Endothelial cell of umbilical vein (primary cell): ENCODE data around the gene CACNA1F. TPM values are rescaled to one million over a fixed set of nuclear protein-coding genes. Genes with fewer than 3 reads are reported as not detected.

ENCODE experiments used
- BruUV-seq: library from RNA; stranded (reverse); fragments of 400-500 nt; replicated peaks from 2 replicates; lab custom pipeline; 2021; lab: Mats Ljungman, UMichigan
- CTCF ChIA-PET: fragments of 300-600, 350-600 bp; sonication (Branson Sonifier 250); formaldehyde crosslinking; loops from one replicate; lab custom pipeline; 2021; ENCODE audit warnings: antibody characterized with exemption, inconsistent platforms; lab: Charles Lee
- POLR2A ChIA-PET: fragments of 300-600, 350-600 bp; sonication (Branson Sonifier 250); formaldehyde crosslinking; loops from one replicate; lab custom pipeline; 2021; ENCODE audit warnings: antibody characterized with exemption, inconsistent platforms; lab: Charles Lee
- DNase-seq: peaks from one replicate; pipeline ENCODE4 v3.0.0-alpha.2; 2011; ENCODE audit warnings: low read depth, low spot score
- FAIRE-seq: peaks from 2 replicates; lab custom pipeline; 2011; peaks lifted over from hg19 to GRCh38; lab: Jason Lieb, UNC
- H2AFZ ChIP-seq: 2 replicates; pipeline ENCODE4 v1.6.0; 2012; ENCODE audit warnings: low read depth, low read length, control low read depth, inconsistent platforms
- H3K27ac ChIP-seq: 2 replicates; pipeline ENCODE4 v1.5.1; 2011; ENCODE audit warnings: low read depth, mild to moderate bottlenecking, control low read depth, low read length, moderate library complexity; ENCODE audit not compliant: insufficient read depth
- H3K27me3 ChIP-seq, 2 experiments: 2 replicates each; pipeline versions ENCODE4 v1.6.0 to v1.6.1; 2011; ENCODE audit warnings: low read length in 2 of 2, mixed read lengths in 1 of 2; ENCODE audit not compliant: control insufficient read depth in 2 of 2, insufficient read depth in 2 of 2
- H3K36me3 ChIP-seq, 2 experiments: 2 replicates in 1 of 2; 3 replicates in 1 of 2; pipeline ENCODE4 v1.5.1; 2011; ENCODE audit warnings: low read length in 2 of 2, mild to moderate bottlenecking in 1 of 2, moderate library complexity in 1 of 2; ENCODE audit not compliant: control insufficient read depth in 2 of 2, insufficient read depth in 2 of 2; ENCODE audit errors: extremely low read depth in 1 of 2
- H3K4me1 ChIP-seq: 3 replicates; pipeline ENCODE4 v1.5.1; 2011; ENCODE audit warnings: mild to moderate bottlenecking, low read length; ENCODE audit not compliant: control insufficient read depth, insufficient read depth; ENCODE audit errors: extremely low read depth
- H3K4me2 ChIP-seq: 2 replicates; pipeline ENCODE4 v1.6.1; 2011; ENCODE audit warnings: low read length, control low read depth, mixed read lengths; ENCODE audit not compliant: insufficient read depth
- H3K4me3 ChIP-seq, 3 experiments: fragments of 200-600 bp in 1 of 3; sonication (generic), shearing (Covaris generic) in 1 of 3; replicated peaks in 1 of 3; 2 replicates each; pipeline ENCODE4 v1.5.1; 2011 to 2016; ENCODE audit warnings: control low read depth in 3 of 3, low read length in 3 of 3, mild to moderate bottlenecking in 2 of 3, inconsistent platforms in 1 of 3, low read depth in 1 of 3, moderate library complexity in 1 of 3; ENCODE audit not compliant: insufficient read depth in 1 of 3
- H3K79me2 ChIP-seq: 2 replicates; pipeline ENCODE4 v1.6.0; 2012; ENCODE audit warnings: low read length, inconsistent platforms; ENCODE audit not compliant: control insufficient read depth, insufficient read depth
- H3K9ac ChIP-seq: replicated peaks from 2 replicates; pipeline ENCODE3; 2011; ENCODE audit warnings: low read length, control low read depth; ENCODE audit not compliant: insufficient read depth; ENCODE audit errors: extremely low read depth
- H3K9me1 ChIP-seq: replicated peaks from 3 replicates; pipeline ENCODE4 v1.6.0; 2011; ENCODE audit warnings: mild to moderate bottlenecking, low read length; ENCODE audit not compliant: control insufficient read depth, insufficient read depth; ENCODE audit errors: extremely low read depth
- H3K9me3 ChIP-seq: replicated peaks from 2 replicates; pipeline ENCODE4 v1.5.1; 2012; ENCODE audit warnings: low read length, inconsistent platforms; ENCODE audit not compliant: control insufficient read depth, insufficient read depth
- H4K20me1 ChIP-seq: replicated peaks from 2 replicates; pipeline ENCODE3; 2011; ENCODE audit warnings: mild to moderate bottlenecking, low read length; ENCODE audit not compliant: control insufficient read depth, insufficient read depth; ENCODE audit errors: extremely low read depth
- CTCF ChIP-seq, 2 donors: IDR thresholded peaks; 1 replicate in 1 of 2; 2 replicates in 1 of 2; pipeline ENCODE4 v1.5.1; 2011; ENCODE audit warnings: low read length in 2 of 2, mild to moderate bottlenecking in 2 of 2, moderate library complexity in 2 of 2, control low read depth in 1 of 2, inconsistent platforms in 1 of 2, low read depth in 1 of 2; ENCODE audit not compliant: insufficient read depth in 1 of 2; ENCODE audit errors: extremely low read depth in 1 of 2
- EZH2 ChIP-seq: IDR thresholded peaks from 2 replicates; pipeline ENCODE4 v1.6.1; 2012; ENCODE audit warnings: borderline replicate concordance, low read depth, mild to moderate bottlenecking, moderate library complexity, low read length, inconsistent platforms; ENCODE audit not compliant: severe bottlenecking
- FOS ChIP-seq: IDR thresholded peaks from 2 replicates; pipeline ENCODE4 v1.6.1; 2011; ENCODE audit warnings: mild to moderate bottlenecking, low read length, moderate library complexity, borderline replicate concordance; ENCODE audit not compliant: insufficient read depth
- GATA2 ChIP-seq: IDR thresholded peaks from 2 replicates; pipeline ENCODE4 v1.7.0; 2011; ENCODE audit warnings: low read depth, mild to moderate bottlenecking, moderate library complexity, mixed read lengths, low read length; ENCODE audit not compliant: insufficient read length, insufficient read depth
- JUN ChIP-seq: IDR thresholded peaks from 2 replicates; pipeline ENCODE4 v1.6.1; 2011; ENCODE audit warnings: borderline replicate concordance, low read depth; ENCODE audit not compliant: insufficient read length, insufficient read depth
- MAX ChIP-seq: IDR thresholded peaks from 2 replicates; pipeline ENCODE4 v1.6.1; 2011; ENCODE audit not compliant: insufficient read depth, insufficient read length
- MYC ChIP-seq: IDR thresholded peaks from one replicate; pipeline ENCODE4 v1.6.1; 2011; ENCODE audit warnings: mild to moderate bottlenecking, low read depth, low read length
- POLR2A ChIP-seq: IDR thresholded peaks from 2 replicates; pipeline ENCODE4 v1.6.1; 2012; ENCODE audit warnings: low read depth, mild to moderate bottlenecking, control low read depth, low read length
- POLR2AphosphoS5 ChIP-seq: IDR thresholded peaks from 2 replicates; pipeline ENCODE4 v1.6.1; 2012; ENCODE audit warnings: low read depth, mild to moderate bottlenecking, control low read depth, low read length, moderate library complexity; ENCODE audit not compliant: insufficient read depth
- dilution Hi-C: fragments of 300-500 bp; cut with MboI; formaldehyde crosslinking; loops from one replicate; pipeline ENCODE4 v1.15.0; 2019; ENCODE audit warnings: low sequenced_read_pairs; ENCODE audit not compliant: extremely low pct_ligation_motif_present
- intact Hi-C: fragments of 100-400 bp; cut with micrococcal nuclease; formaldehyde crosslinking; loops from one replicate; pipeline ENCODE4 v1.10.0; 2022
- polyA plus RNA-seq, 4 experiments: library from polyadenylated mRNA; depleted of rRNA in 3 of 4; stranded (reverse) in 3 of 4; unstranded in 1 of 4; fragments of >200 nt; gene quantifications; 2 replicates each; pipeline versions ENCODE4 v1.2.1 to v1.2.3, GENCODE V29; 2011 to 2012; ENCODE audit warnings: missing spikeins in 1 of 4
- total RNA-seq: library from RNA; stranded (reverse); gene quantifications from 2 replicates; pipeline ENCODE4 v1.2.3, GENCODE V29; 2021

The CACNA1F gene
- total and polyA plus RNA-seq, 2 donors (not counting 3 experiments of a cell fraction or from before 2014, with no cell fraction given), result not detected

- no peak for FAIRE-seq
- dilution Hi-C loops (no loop called here), intact Hi-C loops (no loop called here)
- Histone ChIP-seq H3K27me3 (no peaks in the 10 kb centered on the region), H4K20me1 (no peaks in the 10 kb centered on the region), H3K4me3 (no peak overlapping the region), H3K4me2 (no peak overlapping the region), H3K36me3 (no peaks in the 10 kb centered on the region), H3K27ac (no peak overlapping the region), H3K79me2 (no peaks in the 10 kb centered on the region), H3K4me1 (no peaks in the 10 kb centered on the region), H3K9me1 (no peaks in the 10 kb centered on the region), H3K9me3 (no peaks in the 10 kb centered on the region), H2AFZ (no peak overlapping the region), H3K9ac (no peak overlapping the region)
- ChIA-PET POLR2A (no interaction called here), CTCF (interaction anchor here (1.2 kb wide), 1 partner anchor 16 kb away, joined by 4 read pairs; no protein-coding TSS in a partner anchor)
- no TSS peak for BruUV-seq
- no peak for DNase-seq
- no peak for TF ChIP-seq POLR2AphosphoS5
- TF ChIP-seq GATA2, result no peak
- no peak for TF ChIP-seq MYC
Observed at GRCh38 chrX:49208399-49208798, 24.7 kb downstream of the CACNA1F start.

GRCh38 chrX:49206543-49206942 lies 26.6 kb downstream of the CACNA1F start:
- dilution Hi-C loops, result no loop called here
- Histone ChIP-seq H3K27ac (no peak overlapping the region), H3K4me2 (no peak overlapping the region), H3K9me3 (no peaks in the 10 kb centered on the region), H3K9ac (no peak overlapping the region), H3K79me2 (no peaks in the 10 kb centered on the region), H3K27me3 (peaks cover 0 to 2% of the 10 kb centered on the region in 2 experiments), H3K36me3 (no peaks in the 10 kb centered on the region), H3K4me3 (no peak overlapping the region), H4K20me1 (no peaks in the 10 kb centered on the region), H3K4me1 (no peaks in the 10 kb centered on the region), H3K9me1 (no peaks in the 10 kb centered on the region), H2AFZ (no peak overlapping the region)
- DNase-seq (no peak), FAIRE-seq (no peak)
- CTCF ChIA-PET, result no interaction called here
- TF ChIP-seq POLR2A (no peak), MAX (no peak), FOS (no peak), CTCF (IDR thresholded peaks at IDR 0.05; ENCODE audit: extremely low read depth in 1 of 2, insufficient read depth in 1 of 2, low read depth in 1 of 2, low read length in 2 of 2) (no peak), JUN (no peak), GATA2 (no peak), EZH2 (no peak), MYC (no peak), POLR2AphosphoS5 (no peak)
- POLR2A ChIA-PET, result no interaction called here
- intact Hi-C loops, result no loop called here
- BruUV-seq, result no TSS peak
